SK-N-SH treated with all-trans-retinoic acid at 6 μM for 48 hours (cell line): ENCODE results near the gene CYP3A5.

Experiments
- ATAC-seq: fragments of 200-7000 bp; cut with Tn5 transposase; 3 replicates; pipeline ENCODE4 v1.9.1; 2020; ENCODE audit warnings: mild to moderate bottlenecking, moderate library complexity
- ARNTL ChIP-seq: fragments of 450-650 bp; formaldehyde crosslinking; IDR thresholded peaks from 2 replicates; pipeline ENCODE4 v1.5.0; 2020; ENCODE audit warnings: low read depth, mild to moderate bottlenecking, moderate library complexity, borderline replicate concordance
- BACH2 ChIP-seq: fragments of 250-450 bp; sonication (Bioruptor Pico); IDR thresholded peaks from 2 replicates; pipeline ENCODE4 v1.9.0; 2021; ENCODE audit warnings: mild to moderate bottlenecking, borderline replicate concordance
- CSDC2 ChIP-seq: fragments of 250-450 bp; sonication (Bioruptor Pico); IDR thresholded peaks from 2 replicates; pipeline ENCODE4 v1.5.0; 2020; ENCODE audit warnings: mild to moderate bottlenecking, moderate library complexity
- ESRRG ChIP-seq: fragments of 250-450 bp; sonication (Bioruptor Pico); IDR thresholded peaks from 2 replicates; pipeline ENCODE4 v1.6.1; 2021; ENCODE audit warnings: mild to moderate bottlenecking
- OSR1 ChIP-seq: fragments of 250-450 bp; sonication (Bioruptor Pico); IDR thresholded peaks from 2 replicates; pipeline ENCODE4 v1.8.0; 2022; ENCODE audit warnings: moderate library complexity, mild to moderate bottlenecking, inconsistent platforms
- PPARA ChIP-seq: fragments of 250-450 bp; sonication (Bioruptor Pico); IDR thresholded peaks from 2 replicates; pipeline ENCODE4 v1.5.0; 2020; ENCODE audit warnings: mild to moderate bottlenecking, borderline replicate concordance
- RARB ChIP-seq: fragments of 250-450 bp; sonication (Bioruptor Pico); IDR thresholded peaks from 2 replicates; pipeline ENCODE4 v1.8.0; 2021; ENCODE audit warnings: mild to moderate bottlenecking, moderate library complexity
- SNAI2 ChIP-seq: fragments of 250-450 bp; sonication (Bioruptor Pico); IDR thresholded peaks from 2 replicates; pipeline ENCODE4 v1.5.0; 2020; ENCODE audit warnings: mild to moderate bottlenecking, moderate library complexity
- TCF4 ChIP-seq: fragments of 250-450 bp; sonication (Bioruptor Pico); IDR thresholded peaks from 2 replicates; pipeline ENCODE4 v1.8.0; 2021; ENCODE audit warnings: mild to moderate bottlenecking, moderate library complexity, borderline replicate concordance
- TOX ChIP-seq: fragments of 250-450 bp; sonication (Bioruptor Pico); IDR thresholded peaks from 2 replicates; pipeline ENCODE4 v1.8.0; 2021; ENCODE audit warnings: mild to moderate bottlenecking, moderate library complexity, borderline replicate concordance
- ZC3H10 ChIP-seq: fragments of 250-450 bp; sonication (Bioruptor Pico); IDR thresholded peaks from 2 replicates; pipeline ENCODE4 v1.5.1; 2021; ENCODE audit warnings: mild to moderate bottlenecking, moderate library complexity
- ZFP3 ChIP-seq: fragments of 250-450 bp; sonication (Bioruptor Pico); IDR thresholded peaks from 2 replicates; pipeline ENCODE4 v1.5.0; 2020; ENCODE audit warnings: mild to moderate bottlenecking, moderate library complexity
- ZFP30 ChIP-seq: fragments of 450-650 bp; formaldehyde crosslinking; IDR thresholded peaks from 2 replicates; pipeline ENCODE4 v1.5.0; 2022; ENCODE audit warnings: mild to moderate bottlenecking, moderate library complexity
- ZNF70 ChIP-seq: fragments of 450-650 bp; formaldehyde crosslinking; IDR thresholded peaks from 2 replicates; pipeline ENCODE4 v1.5.0; 2020; ENCODE audit warnings: mild to moderate bottlenecking, moderate library complexity
- ZNF8 ChIP-seq: fragments of 450-650 bp; formaldehyde crosslinking; IDR thresholded peaks from 2 replicates; pipeline ENCODE4 v1.5.0; 2020; ENCODE audit warnings: mild to moderate bottlenecking, moderate library complexity
- TF ChIP-seq, protein P1 (sequence below): fragments of 250-450 bp; sonication (Bioruptor Pico); IDR thresholded peaks from 2 replicates; pipeline ENCODE4 v1.5.1; 2020; ENCODE audit warnings: low read depth, mild to moderate bottlenecking, moderate library complexity
- TF ChIP-seq, protein P2 (sequence below): fragments of 250-450 bp; sonication (Bioruptor Pico); IDR thresholded peaks from 2 replicates; pipeline ENCODE4 v1.8.0; 2020; ENCODE audit warnings: mild to moderate bottlenecking, moderate library complexity, borderline replicate concordance
- TF ChIP-seq, protein P3 (sequence below): fragments of 250-450 bp; sonication (Bioruptor Pico); IDR thresholded peaks from 2 replicates; pipeline ENCODE4 v1.5.0; 2020; ENCODE audit warnings: mild to moderate bottlenecking, moderate library complexity
- TF ChIP-seq, protein P4 (sequence below): fragments of 250-450 bp; sonication (Bioruptor Pico); IDR thresholded peaks from 2 replicates; pipeline ENCODE4 v1.5.1; 2021; ENCODE audit warnings: mild to moderate bottlenecking, moderate library complexity

CYP3A5 gene

DNA sequence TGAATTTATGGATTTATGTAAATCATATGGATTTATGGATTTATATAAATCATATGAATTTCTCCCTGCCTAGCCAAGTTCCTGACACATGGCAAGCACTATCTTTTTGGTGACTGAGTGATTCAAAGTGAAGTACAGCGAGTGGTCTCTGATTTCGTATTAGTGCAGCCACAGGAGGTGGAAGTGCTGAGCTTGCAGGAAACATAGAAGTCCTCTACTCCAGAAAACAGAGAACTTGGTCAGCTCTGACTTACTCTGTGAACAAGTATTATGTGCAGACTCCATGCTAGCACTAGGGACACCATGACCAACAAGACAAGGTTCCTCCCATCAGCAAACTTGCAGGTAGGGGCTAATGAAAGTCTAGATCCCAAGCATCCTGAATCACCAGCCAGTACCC is 28.5 kb downstream of the CYP3A5 start:
- no peak for ATAC-seq
- TF ChIP-seq ZNF8 (CRISPR knock-in tag) = no peak
- TF ChIP-seq, all 23 proteins: peak for 0

DNA sequence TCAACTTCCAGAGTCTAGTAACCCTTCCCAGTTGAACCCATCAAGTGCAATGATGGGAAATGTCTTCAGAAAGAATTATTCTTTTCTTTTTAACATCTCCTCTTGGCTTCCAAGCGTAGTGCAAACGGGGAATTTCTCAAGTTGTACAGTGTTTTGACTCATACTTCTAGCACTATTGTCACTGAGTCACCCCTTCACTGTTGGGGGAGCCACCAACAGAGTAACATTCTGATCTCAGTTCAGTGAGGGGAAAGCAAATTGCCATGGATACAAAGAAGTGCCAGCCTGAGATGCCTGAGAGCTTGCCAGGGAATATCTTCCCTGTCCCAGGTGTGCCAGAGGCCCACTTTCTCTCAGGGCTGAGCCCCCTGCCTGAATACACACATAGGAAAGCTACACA is 31.0 kb downstream of the CYP3A5 start:
- no peak for ATAC-seq

DNA sequence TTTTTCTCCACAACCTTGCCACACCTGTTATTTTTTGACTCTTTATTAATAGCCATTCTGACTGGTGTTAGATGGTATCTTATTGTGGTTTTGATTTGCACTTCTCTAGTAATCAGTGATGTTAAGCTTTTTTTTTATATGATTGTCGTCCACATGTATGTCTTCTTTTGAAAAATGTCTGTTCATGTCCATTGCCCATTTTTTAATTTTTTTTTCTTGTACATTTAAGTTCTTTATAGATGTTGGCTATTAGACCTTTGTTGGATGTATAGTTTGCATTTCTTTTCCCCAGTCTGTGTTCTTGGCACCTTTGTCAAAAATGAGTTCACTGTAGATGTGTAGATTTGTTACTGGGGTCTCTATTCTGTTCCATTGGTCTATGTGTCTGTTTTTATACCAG is 34.2 kb downstream of the CYP3A5 start:
- TF ChIP-seq ZFP30 (CRISPR knock-in tag) (no peak), PPARA (CRISPR knock-in tag) (no peak), TCF4 (CRISPR knock-in tag) (no peak), ESRRG (CRISPR knock-in tag) (no peak)
- TF ChIP-seq, protein P1, sequence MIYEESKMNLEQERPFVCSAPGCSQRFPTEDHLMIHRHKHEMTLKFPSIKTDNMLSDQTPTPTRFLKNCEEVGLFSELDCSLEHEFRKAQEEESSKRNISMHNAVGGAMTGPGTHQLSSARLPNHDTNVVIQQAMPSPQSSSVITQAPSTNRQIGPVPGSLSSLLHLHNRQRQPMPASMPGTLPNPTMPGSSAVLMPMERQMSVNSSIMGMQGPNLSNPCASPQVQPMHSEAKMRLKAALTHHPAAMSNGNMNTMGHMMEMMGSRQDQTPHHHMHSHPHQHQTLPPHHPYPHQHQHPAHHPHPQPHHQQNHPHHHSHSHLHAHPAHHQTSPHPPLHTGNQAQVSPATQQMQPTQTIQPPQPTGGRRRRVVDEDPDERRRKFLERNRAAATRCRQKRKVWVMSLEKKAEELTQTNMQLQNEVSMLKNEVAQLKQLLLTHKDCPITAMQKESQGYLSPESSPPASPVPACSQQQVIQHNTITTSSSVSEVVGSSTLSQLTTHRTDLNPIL = no peak
- no peak for ATAC-seq

More for the DNA sequence above, 31.0 kb downstream of the CYP3A5 start:
- TF ChIP-seq ARNTL (CRISPR knock-in tag) (no peak), PPARA (CRISPR knock-in tag) (no peak), ESRRG (CRISPR knock-in tag) (no peak), ZNF70 (CRISPR knock-in tag) (no peak), SNAI2 (CRISPR knock-in tag) (no peak), BACH2 (CRISPR knock-in tag) (no peak), CSDC2 (CRISPR knock-in tag) (no peak), TOX (CRISPR knock-in tag) (no peak), ZFP3 (CRISPR knock-in tag) (no peak), ZFP30 (CRISPR knock-in tag) (no peak), ZC3H10 (no peak), ZNF8 (CRISPR knock-in tag) (no peak), TCF4 (CRISPR knock-in tag) (no peak), RARB (CRISPR knock-in tag) (no peak), OSR1 (CRISPR knock-in tag) (no peak)
- TF ChIP-seq, protein P2, sequence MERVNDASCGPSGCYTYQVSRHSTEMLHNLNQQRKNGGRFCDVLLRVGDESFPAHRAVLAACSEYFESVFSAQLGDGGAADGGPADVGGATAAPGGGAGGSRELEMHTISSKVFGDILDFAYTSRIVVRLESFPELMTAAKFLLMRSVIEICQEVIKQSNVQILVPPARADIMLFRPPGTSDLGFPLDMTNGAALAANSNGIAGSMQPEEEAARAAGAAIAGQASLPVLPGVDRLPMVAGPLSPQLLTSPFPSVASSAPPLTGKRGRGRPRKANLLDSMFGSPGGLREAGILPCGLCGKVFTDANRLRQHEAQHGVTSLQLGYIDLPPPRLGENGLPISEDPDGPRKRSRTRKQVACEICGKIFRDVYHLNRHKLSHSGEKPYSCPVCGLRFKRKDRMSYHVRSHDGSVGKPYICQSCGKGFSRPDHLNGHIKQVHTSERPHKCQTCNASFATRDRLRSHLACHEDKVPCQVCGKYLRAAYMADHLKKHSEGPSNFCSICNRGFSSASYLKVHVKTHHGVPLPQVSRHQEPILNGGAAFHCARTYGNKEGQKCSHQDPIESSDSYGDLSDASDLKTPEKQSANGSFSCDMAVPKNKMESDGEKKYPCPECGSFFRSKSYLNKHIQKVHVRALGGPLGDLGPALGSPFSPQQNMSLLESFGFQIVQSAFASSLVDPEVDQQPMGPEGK (CRISPR knock-in tag) = no peak
- TF ChIP-seq, protein P3, sequence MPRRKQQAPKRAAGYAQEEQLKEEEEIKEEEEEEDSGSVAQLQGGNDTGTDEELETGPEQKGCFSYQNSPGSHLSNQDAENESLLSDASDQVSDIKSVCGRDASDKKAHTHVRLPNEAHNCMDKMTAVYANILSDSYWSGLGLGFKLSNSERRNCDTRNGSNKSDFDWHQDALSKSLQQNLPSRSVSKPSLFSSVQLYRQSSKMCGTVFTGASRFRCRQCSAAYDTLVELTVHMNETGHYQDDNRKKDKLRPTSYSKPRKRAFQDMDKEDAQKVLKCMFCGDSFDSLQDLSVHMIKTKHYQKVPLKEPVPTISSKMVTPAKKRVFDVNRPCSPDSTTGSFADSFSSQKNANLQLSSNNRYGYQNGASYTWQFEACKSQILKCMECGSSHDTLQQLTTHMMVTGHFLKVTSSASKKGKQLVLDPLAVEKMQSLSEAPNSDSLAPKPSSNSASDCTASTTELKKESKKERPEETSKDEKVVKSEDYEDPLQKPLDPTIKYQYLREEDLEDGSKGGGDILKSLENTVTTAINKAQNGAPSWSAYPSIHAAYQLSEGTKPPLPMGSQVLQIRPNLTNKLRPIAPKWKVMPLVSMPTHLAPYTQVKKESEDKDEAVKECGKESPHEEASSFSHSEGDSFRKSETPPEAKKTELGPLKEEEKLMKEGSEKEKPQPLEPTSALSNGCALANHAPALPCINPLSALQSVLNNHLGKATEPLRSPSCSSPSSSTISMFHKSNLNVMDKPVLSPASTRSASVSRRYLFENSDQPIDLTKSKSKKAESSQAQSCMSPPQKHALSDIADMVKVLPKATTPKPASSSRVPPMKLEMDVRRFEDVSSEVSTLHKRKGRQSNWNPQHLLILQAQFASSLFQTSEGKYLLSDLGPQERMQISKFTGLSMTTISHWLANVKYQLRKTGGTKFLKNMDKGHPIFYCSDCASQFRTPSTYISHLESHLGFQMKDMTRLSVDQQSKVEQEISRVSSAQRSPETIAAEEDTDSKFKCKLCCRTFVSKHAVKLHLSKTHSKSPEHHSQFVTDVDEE (CRISPR knock-in tag) = no peak
- TF ChIP-seq, protein P1 = no peak
- TF ChIP-seq, protein P4, sequence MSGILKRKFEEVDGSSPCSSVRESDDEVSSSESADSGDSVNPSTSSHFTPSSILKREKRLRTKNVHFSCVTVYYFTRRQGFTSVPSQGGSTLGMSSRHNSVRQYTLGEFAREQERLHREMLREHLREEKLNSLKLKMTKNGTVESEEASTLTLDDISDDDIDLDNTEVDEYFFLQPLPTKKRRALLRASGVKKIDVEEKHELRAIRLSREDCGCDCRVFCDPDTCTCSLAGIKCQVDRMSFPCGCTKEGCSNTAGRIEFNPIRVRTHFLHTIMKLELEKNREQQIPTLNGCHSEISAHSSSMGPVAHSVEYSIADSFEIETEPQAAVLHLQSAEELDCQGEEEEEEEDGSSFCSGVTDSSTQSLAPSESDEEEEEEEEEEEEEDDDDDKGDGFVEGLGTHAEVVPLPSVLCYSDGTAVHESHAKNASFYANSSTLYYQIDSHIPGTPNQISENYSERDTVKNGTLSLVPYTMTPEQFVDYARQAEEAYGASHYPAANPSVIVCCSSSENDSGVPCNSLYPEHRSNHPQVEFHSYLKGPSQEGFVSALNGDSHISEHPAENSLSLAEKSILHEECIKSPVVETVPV = no peak

DNA sequence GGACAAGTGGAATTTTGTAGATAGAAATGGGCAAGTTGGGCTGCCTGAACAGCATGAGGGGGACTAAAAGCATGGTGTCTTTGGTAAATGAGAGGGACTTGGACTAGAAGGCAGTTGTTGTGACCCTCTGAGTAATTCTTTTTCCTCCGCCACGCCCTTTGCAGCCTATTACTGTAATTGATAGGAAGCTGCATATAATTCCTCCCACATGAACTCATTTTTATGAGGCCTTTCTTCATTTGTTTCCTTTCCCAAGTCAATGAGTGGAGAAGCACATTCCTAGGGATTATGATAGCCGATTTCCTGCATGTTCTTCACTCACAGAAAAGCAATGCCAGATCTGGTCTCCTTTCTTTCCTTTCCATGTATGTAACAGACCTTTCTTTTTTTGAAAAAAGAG is 35.4 kb downstream of the CYP3A5 start:
- ATAC-seq = no peak
- TF ChIP-seq TCF4 (CRISPR knock-in tag) (no peak), ZNF70 (CRISPR knock-in tag) (no peak), ZFP30 (CRISPR knock-in tag) (no peak), ARNTL (CRISPR knock-in tag) (no peak), ZFP3 (CRISPR knock-in tag) (no peak), ZC3H10 (no peak), SNAI2 (CRISPR knock-in tag) (no peak)
- TF ChIP-seq, protein P2 (CRISPR knock-in tag) = no peak
- TF ChIP-seq, protein P3 (CRISPR knock-in tag) = no peak
